Heart left ventricle (tissue), 13 donors: ENCODE measurements around the gene ABR.

Source experiments
- POLR2A ChIP-seq, 2 donors: fragments of 450-650 bp; IDR thresholded peaks; one replicate each; pipeline ENCODE4 v1.6.1; 2017; ENCODE audit warnings: antibody characterized with exemption in 2 of 2, mild to moderate bottlenecking in 2 of 2, moderate library complexity in 2 of 2
- TF ChIP-seq, protein P1 (sequence below), 12 donors: fragments of 200-600 bp; sonication (generic) in 4 of 12; IDR thresholded peaks; one replicate each; pipeline versions ENCODE4 v1.5.0 to v1.8.0; 2018 to 2022; ENCODE audit warnings: antibody characterized with exemption in 12 of 12, mild to moderate bottlenecking in 5 of 12
- donor health status: ischemic (EF 13 %, LVEDD 7.1; RV severe dilation, severe dysfunction).
- donor health status: DM: no; HTN: yes; CAD: no.
- donor health status: DM: no; HTN: no; CAD: no.
- donor health status: ischemic (EF 25% LVEDD 6.9; RV normal size, moderate dysfunction).
- donor health status: ischemic (EF 25% LVEDD 5.7; RV mildly dilated, moderate dysfunction).
- donor health status: ischemic (EF 35%, LVEDD 5.7; RV mildly dilated, moderate dysfunction).
- donor health status: nonischemic (EF 11% LVEDD 7.7; RV severe dilation, severe dysfunction).
- donor health status: DM: yes; HTN: yes; CAD: no.
- donor health status: PGD.
- donor health status: ischemic (EF 29% LVEDD 5.4; RV normal size, mild dysfunction).
- donor health status: nonischemic (EF 23%, LVEDD 6.1; RV moderate dilation, normal function).

DNA sequence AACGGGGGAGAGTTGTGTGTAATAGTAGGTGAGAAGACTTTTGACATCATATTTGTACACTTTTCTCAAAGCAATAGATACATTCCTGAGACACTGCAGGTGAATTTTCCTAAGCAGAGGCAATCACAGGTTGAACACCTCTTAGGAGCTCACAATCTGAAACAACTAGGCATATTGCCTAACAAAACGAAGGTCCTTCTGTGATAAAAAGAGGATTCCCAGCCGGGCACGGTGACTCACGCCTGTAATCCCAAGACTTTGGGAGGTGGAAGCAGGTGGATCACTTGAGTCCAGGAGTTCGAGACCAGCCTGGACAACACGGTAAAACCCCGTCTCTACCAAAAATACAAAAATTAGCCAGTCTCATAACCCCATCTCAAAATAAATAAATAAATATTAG, 217.6 kb downstream of the ABR start:
- TF ChIP-seq, protein P1, sequence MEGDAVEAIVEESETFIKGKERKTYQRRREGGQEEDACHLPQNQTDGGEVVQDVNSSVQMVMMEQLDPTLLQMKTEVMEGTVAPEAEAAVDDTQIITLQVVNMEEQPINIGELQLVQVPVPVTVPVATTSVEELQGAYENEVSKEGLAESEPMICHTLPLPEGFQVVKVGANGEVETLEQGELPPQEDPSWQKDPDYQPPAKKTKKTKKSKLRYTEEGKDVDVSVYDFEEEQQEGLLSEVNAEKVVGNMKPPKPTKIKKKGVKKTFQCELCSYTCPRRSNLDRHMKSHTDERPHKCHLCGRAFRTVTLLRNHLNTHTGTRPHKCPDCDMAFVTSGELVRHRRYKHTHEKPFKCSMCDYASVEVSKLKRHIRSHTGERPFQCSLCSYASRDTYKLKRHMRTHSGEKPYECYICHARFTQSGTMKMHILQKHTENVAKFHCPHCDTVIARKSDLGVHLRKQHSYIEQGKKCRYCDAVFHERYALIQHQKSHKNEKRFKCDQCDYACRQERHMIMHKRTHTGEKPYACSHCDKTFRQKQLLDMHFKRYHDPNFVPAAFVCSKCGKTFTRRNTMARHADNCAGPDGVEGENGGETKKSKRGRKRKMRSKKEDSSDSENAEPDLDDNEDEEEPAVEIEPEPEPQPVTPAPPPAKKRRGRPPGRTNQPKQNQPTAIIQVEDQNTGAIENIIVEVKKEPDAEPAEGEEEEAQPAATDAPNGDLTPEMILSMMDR (IDR thresholded peaks at IDR 0.05), result no peak
- TF ChIP-seq POLR2A (IDR thresholded peaks at IDR 0.05), result no peak
